Measurements from ENCODE around the gene C1orf232. TPM values are rescaled to one million over a fixed set of nuclear protein-coding genes. Genes with fewer than 3 reads are reported as not detected.

Gene C1orf232
- polyA plus RNA-seq, 3 donors = not detected

GRCh38 chr1:26160527-26161414 lies 8.0 kb downstream of the C1orf232 start:
- 40 to 51% (median 49%) methylated on average over 18 of the region's 18 CpGs for WGBS, 3 donors
- H3K27ac ChIP-seq (ENCODE audit: low read depth, low read length) = no peak overlapping the region

- 66 to 78% (median 72%) methylated on average over 4 of the region's 4 CpGs for WGBS, 3 donors
- no peak overlapping the region for H3K27ac ChIP-seq (ENCODE audit: low read depth, low read length)
These were observed 9.1 kb downstream of the C1orf232 start for GRCh38 chr1:26159743-26160039.

- WGBS, 3 donors = 37 to 49% (median 47%) methylated on average over 6 of the region's 6 CpGs
- H3K27ac ChIP-seq (ENCODE audit: low read depth, low read length) = peak within 1 kb of the TSS; percentile 17
These were observed 9.6 kb downstream of the C1orf232 start, which contains the start of gene FAM110D for GRCh38 chr1:26158908-26159742. FAM110D (plus strand) TSS chr1:26159079; CDS start chr1:26161292, 2,213 bp downstream.

GRCh38 chr1:26158271-26158907 lies 10.4 kb downstream of the C1orf232 start:
- WGBS, 3 donors = 81 to 83% (median 83%) methylated on average over 5 of the region's 5 CpGs
- no peak overlapping the region for H3K27ac ChIP-seq (ENCODE audit: low read depth, low read length)

- no peak overlapping the region for H3K27ac ChIP-seq (ENCODE audit: low read depth, low read length)
- 25 to 37% (median 26%) methylated on average over 12 of the region's 12 CpGs for WGBS, 3 donors
These were observed 12.3 kb downstream of the C1orf232 start for GRCh38 chr1:26156285-26157038.

GRCh38 chr1:26155370-26156284 lies 13.1 kb downstream of the C1orf232 start:
- WGBS, 3 donors = 51 to 65% (median 51%) methylated on average over 21 of the region's 21 CpGs
- H3K27ac ChIP-seq (ENCODE audit: low read depth, low read length) = no peak overlapping the region

GRCh38 chr1:26154750-26155149 lies 14.0 kb downstream of the C1orf232 start:
- WGBS, 3 donors = 38 to 63% (median 39%) methylated on average over 9 of the region's 9 CpGs
- no peak overlapping the region for H3K27ac ChIP-seq (ENCODE audit: low read depth, low read length)

GRCh38 chr1:26153966-26154532 lies 14.7 kb downstream of the C1orf232 start:
- 59 to 64% (median 61%) methylated on average over 5 of the region's 5 CpGs for WGBS, 3 donors
- no peak overlapping the region for H3K27ac ChIP-seq (ENCODE audit: low read depth, low read length)

GRCh38 chr1:26148887-26149286 lies 19.9 kb downstream of the C1orf232 start:
- H3K27ac ChIP-seq (ENCODE audit: low read depth, low read length) = no peak overlapping the region

GRCh38 chr1:26145960-26146294 lies 22.8 kb downstream of the C1orf232 start:
- no peak overlapping the region for H3K27ac ChIP-seq (ENCODE audit: low read depth, low read length)
- 45 to 53% (median 52%) methylated on average over 6 of the region's 6 CpGs for WGBS, 3 donors

GRCh38 chr1:26145041-26145959 lies 23.5 kb downstream of the C1orf232 start:
- WGBS, 3 donors = 25 to 28% (median 27%) methylated on average over 19 of the region's 19 CpGs

GRCh38 chr1:26142159-26142558 lies 26.6 kb downstream of the C1orf232 start:
- no peak overlapping the region for H3K27ac ChIP-seq (ENCODE audit: low read depth, low read length)
- WGBS, 3 donors = 82 to 84% (median 83%) methylated on average over 8 of the region's 8 CpGs

More at GRCh38 chr1:26145041-26145959, 23.5 kb downstream of the C1orf232 start:
- no peak overlapping the region for H3K27ac ChIP-seq (ENCODE audit: low read depth, low read length)

- H3K27ac ChIP-seq (ENCODE audit: low read depth, low read length) = no peak overlapping the region
- 59 to 66% (median 61%) methylated on average over 3 of the region's 3 CpGs for WGBS, 3 donors
These were observed 29.7 kb downstream of the C1orf232 start for GRCh38 chr1:26138974-26139558.

GRCh38 chr1:26134466-26134865 lies 34.3 kb downstream of the C1orf232 start:
- H3K27ac ChIP-seq (ENCODE audit: low read depth, low read length) = no peak overlapping the region
- 89 to 97% (median 95%) methylated on average over 3 of the region's 3 CpGs for WGBS, 3 donors

GRCh38 chr1:26132834-26133167 lies 36.0 kb downstream of the C1orf232 start:
- 94 to 97% (median 95%) methylated on average over 2 of the region's 2 CpGs for WGBS, 3 donors
- H3K27ac ChIP-seq (ENCODE audit: low read depth, low read length) = no peak overlapping the region

Measured in adipose tissue (tissue), 3 donors.